GM21723 (cell line): ENCODE measurements around the gene CLDN34.

Experiments
- ATAC-seq: cut with Tn5 transposase; IDR thresholded peaks from one replicate; pipeline ENCODE4 v1.9.1; 2021; ENCODE audit warnings: mild to moderate bottlenecking, moderate library complexity; ENCODE audit not compliant: unreplicated experiment

Gene CLDN34

DNA sequence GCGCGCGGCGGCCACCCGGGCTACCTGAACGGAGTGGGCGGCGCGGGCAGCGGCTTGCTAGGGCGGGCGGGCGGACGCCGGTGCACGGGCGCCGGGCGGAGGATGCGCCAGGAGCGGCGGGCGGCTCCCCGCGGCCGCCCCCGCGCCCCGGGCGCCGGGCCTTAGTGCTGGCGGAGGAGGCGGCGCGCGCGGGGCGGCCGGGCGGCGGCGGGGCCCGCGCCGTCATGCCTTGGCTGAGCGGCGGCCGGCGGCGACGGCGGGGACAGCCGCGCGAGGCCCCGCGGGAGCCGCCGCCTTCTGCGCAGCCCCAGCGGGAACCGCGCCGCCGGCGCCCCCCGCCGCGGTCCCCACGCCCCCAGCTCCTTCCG is 48.2 kb downstream of the CLDN34 start:
- ATAC-seq: peak; percentile 22

GRCh38 chrX:10015723-10016518 is 48.8 kb downstream of the CLDN34 start:
- ATAC-seq: no peak

GRCh38 chrX:10016519-10017132 is 49.5 kb downstream of the CLDN34 start:
- ATAC-seq: no peak

- no peak for ATAC-seq
Measured at GRCh38 chrX:10017872-10018271, 50.7 kb downstream of the CLDN34 start.
